GM12878 (cell line): ENCODE data around the gene TEPSIN. TPM values are rescaled to one million over a fixed set of nuclear protein-coding genes. Genes with fewer than 3 reads are reported as not detected.

Experiments
- ASH2L ChIP-seq: fragments of 300-600, 200-600 bp; sonication (generic); IDR thresholded peaks from 2 replicates; pipeline ENCODE4 v1.6.1; 2017; ENCODE audit warnings: low read depth, mild to moderate bottlenecking, borderline replicate concordance
- BCL11A ChIP-seq: IDR thresholded peaks from 2 replicates; pipeline ENCODE4 v1.6.1; 2011; ENCODE audit warnings: low read depth, low read length
- BHLHE40 ChIP-seq, 2 experiments: fragments of 450-650 bp in 1 of 2; IDR thresholded peaks; 2 replicates each; pipeline ENCODE4 v1.6.1; 2011 to 2017; ENCODE audit warnings: low read depth in 2 of 2, borderline replicate concordance in 1 of 2, improper control_type of control experiment in 1 of 2, low read length in 1 of 2, mild to moderate bottlenecking in 1 of 2
- CBX3 ChIP-seq: fragments of 200-600 bp; sonication (generic); IDR thresholded peaks from 2 replicates; pipeline ENCODE4 v1.6.1; 2016; ENCODE audit warnings: low read depth, borderline replicate concordance
- E2F8 ChIP-seq: fragments of 450-650 bp; IDR thresholded peaks from 2 replicates; pipeline ENCODE4 v1.6.1; 2018; ENCODE audit warnings: mild to moderate bottlenecking, low read depth, moderate library complexity; ENCODE audit not compliant: partially characterized antibody
- FOS ChIP-seq: IDR thresholded peaks from 3 replicates; pipeline ENCODE4 v1.6.1; 2011; ENCODE audit warnings: borderline replicate concordance; ENCODE audit not compliant: insufficient read length; ENCODE audit errors: extremely low read depth
- HDGF ChIP-seq: fragments of 450-650 bp; IDR thresholded peaks from 2 replicates; pipeline ENCODE4 v1.6.1; 2016; ENCODE audit warnings: antibody characterized with exemption
- HSF1 ChIP-seq: fragments of 150-350 bp; IDR thresholded peaks from 2 replicates; pipeline ENCODE4 v1.6.1; 2014; ENCODE audit warnings: mild to moderate bottlenecking, low read depth, low read length
- IRF5 ChIP-seq: fragments of 450-650 bp; IDR thresholded peaks from 2 replicates; pipeline ENCODE4 v1.6.1; 2017; ENCODE audit warnings: borderline replicate concordance
- KDM1A ChIP-seq: fragments of 200-600 bp; sonication (generic); IDR thresholded peaks from 2 replicates; pipeline ENCODE4 v1.6.1; 2016; ENCODE audit warnings: borderline replicate concordance
- KLF5 ChIP-seq: fragments of 450-650 bp; IDR thresholded peaks from 2 replicates; pipeline ENCODE4 v1.6.1; 2014; ENCODE audit warnings: mild to moderate bottlenecking; ENCODE audit not compliant: partially characterized antibody
- NBN ChIP-seq: fragments of 450-650 bp; IDR thresholded peaks from 2 replicates; pipeline ENCODE4 v1.6.1; 2016
- NFXL1 ChIP-seq: fragments of 450-650 bp; IDR thresholded peaks from 2 replicates; pipeline ENCODE4 v1.6.1; 2017; ENCODE audit warnings: antibody characterized with exemption, mild to moderate bottlenecking, borderline replicate concordance
- NFYB ChIP-seq: IDR thresholded peaks from 2 replicates; pipeline ENCODE4 v1.6.1; 2011; ENCODE audit warnings: low read depth, mild to moderate bottlenecking, low read length, improper control_type of control experiment, moderate library complexity; ENCODE audit not compliant: insufficient read depth
- POLR2A ChIP-seq: IDR thresholded peaks from 2 replicates; pipeline ENCODE4 v1.6.1; 2011; ENCODE audit warnings: low read depth, mild to moderate bottlenecking, low read length
- POLR2AphosphoS2 ChIP-seq: IDR thresholded peaks from 2 replicates; pipeline ENCODE4 v1.6.1; 2011; ENCODE audit warnings: low read depth, mild to moderate bottlenecking, low read length, improper control_type of control experiment, moderate library complexity
- RAD51 ChIP-seq: fragments of 450-650 bp; IDR thresholded peaks from 2 replicates; pipeline ENCODE4 v1.6.1; 2016; ENCODE audit warnings: moderate library complexity, mild to moderate bottlenecking, inconsistent platforms
- RCOR1 ChIP-seq: conservative IDR thresholded peaks from 2 replicates; pipeline ENCODE4 v1.6.1; 2012; ENCODE audit warnings: low read depth, low read length, improper control_type of control experiment
- RELA ChIP-seq: fragments of 450-650 bp; IDR thresholded peaks from 2 replicates; pipeline ENCODE4 v1.8.0; 2014; ENCODE audit warnings: borderline replicate concordance; ENCODE audit not compliant: partially characterized antibody
- SIN3A ChIP-seq: IDR thresholded peaks from 2 replicates; pipeline ENCODE4 v1.6.1; 2012; ENCODE audit warnings: low read depth, low read length, improper control_type of control experiment
- SMAD5 ChIP-seq: IDR thresholded peaks from 2 replicates; pipeline ENCODE4 v1.6.1; 2016; ENCODE audit warnings: antibody characterized with exemption, low read depth
- SMC3 ChIP-seq: IDR thresholded peaks from 2 replicates; pipeline ENCODE4 v1.6.1; 2011; ENCODE audit warnings: low read length, improper control_type of control experiment, borderline replicate concordance
- SP1 ChIP-seq: IDR thresholded peaks from one replicate; pipeline ENCODE4 v1.6.1; 2011; ENCODE audit warnings: low read depth, low read length
- SPI1 ChIP-seq: IDR thresholded peaks from 2 replicates; pipeline ENCODE4 v1.6.1; 2011; ENCODE audit warnings: low read depth, mild to moderate bottlenecking, low read length, moderate library complexity, borderline replicate concordance; ENCODE audit not compliant: insufficient read depth
- SREBF2 ChIP-seq: IDR thresholded peaks from 2 replicates; pipeline ENCODE4 v1.6.1; 2012; ENCODE audit warnings: mild to moderate bottlenecking, low read length
- TBL1XR1 ChIP-seq: IDR thresholded peaks from 2 replicates; pipeline ENCODE4 v1.6.1; 2012; ENCODE audit warnings: low read depth, low read length, improper control_type of control experiment
- TCF7 ChIP-seq: IDR thresholded peaks from 2 replicates; pipeline ENCODE4 v1.6.1; 2014; ENCODE audit warnings: antibody characterized with exemption, borderline replicate concordance
- YBX1 ChIP-seq: fragments of 450-650 bp; IDR thresholded peaks from 2 replicates; pipeline ENCODE4 v1.6.1; 2016; ENCODE audit warnings: antibody characterized with exemption
- polyA plus RNA-seq, 11 experiments: library from polyadenylated mRNA; depleted of rRNA in 4 of 11; unstranded in 6 of 11; stranded (reverse) in 5 of 11; fragments of >200 nt; fragmentation: Nextera tagmentation in 4 of 11; fragmentation: Illumina TruSeq in 1 of 11; extraction: Ambion mirVana in 4 of 11; extraction: Trizol in 1 of 11; gene quantifications; 1 replicate in 1 of 11; 2 replicates in 10 of 11; pipeline versions ENCODE4 v1.2.1 to v1.2.3, GENCODE V29; 2011 to 2016; ENCODE audit warnings: inconsistent platforms in 2 of 11, missing spikeins in 2 of 11, low read depth in 1 of 11
- total RNA-seq, 4 experiments: library from RNA; depleted of rRNA in 3 of 4; stranded (reverse); fragments of >200 nt in 3 of 4; fragmentation: Illumina TruSeq in 1 of 4; extraction: Trizol in 1 of 4; gene quantifications; 2 replicates each; pipeline versions ENCODE4 v1.2.1 to v1.2.3, GENCODE V29; 2013 to 2021

TEPSIN gene
- total and polyA plus RNA-seq, 10 of the 15 experiments (the other 5 are each of a cell fraction or from before 2014, with no cell fraction given): 0.87 to 36.7 (median 5.3) TPM

- TF ChIP-seq NFYB (no peak), SMAD5 (no peak), KLF5 (no peak), POLR2AphosphoS2 (no peak), BHLHE40 (IDR thresholded peaks at IDR 0.05; ENCODE audit: borderline replicate concordance in 1 of 2, low read depth in 2 of 2, low read length in 1 of 2) (peak; percentile 77 to 89), RELA (no peak), SREBF2 (no peak), E2F8 (no peak), BCL11A (peak; percentile 79), SIN3A (no peak), CBX3 (no peak), POLR2A (peak; percentile 44), TBL1XR1 (no peak), IRF5 (no peak), YBX1 (no peak), ASH2L (no peak), SMC3 (no peak), NFXL1 (no peak), TCF7 (no peak), HSF1 (no peak), SPI1 (no peak), HDGF (no peak), RAD51 (no peak), SP1 (peak; percentile 36), KDM1A (no peak), FOS (no peak), RCOR1 (no peak), NBN (no peak)
These were observed 6.3 kb upstream of the TEPSIN start (continued) for GRCh38 chr17:81245024-81245664.
